ENCODE measurements around the gene SND1.

The SND1 gene

GRCh38 chr7:127916735-127917134 is 264.7 kb downstream of the SND1 start:
- DNase-seq: no peak

DNA sequence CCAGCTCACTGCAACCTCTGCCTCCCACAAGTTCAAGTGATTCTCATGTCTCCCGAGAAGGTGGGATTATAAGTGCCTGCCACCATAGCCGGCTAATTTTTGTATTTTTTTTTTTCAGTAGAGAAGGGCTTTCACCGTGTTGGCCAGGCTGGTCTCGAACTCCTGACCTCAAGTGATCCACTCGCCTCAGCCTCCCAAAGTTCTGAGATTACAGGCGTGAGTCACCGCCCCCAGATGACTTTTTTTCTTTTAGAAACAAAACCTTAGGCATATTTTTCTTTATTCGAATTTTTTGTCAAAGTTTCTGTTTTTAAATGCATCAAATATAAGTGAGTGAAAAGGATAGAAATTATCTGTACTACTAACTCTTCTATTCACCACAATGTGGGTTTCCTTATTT is 266.1 kb downstream of the SND1 start:
- no peak for DNase-seq

- DNase-seq: no peak
These were observed 268.9 kb downstream of the SND1 start for GRCh38 chr7:127920787-127921438.

DNA sequence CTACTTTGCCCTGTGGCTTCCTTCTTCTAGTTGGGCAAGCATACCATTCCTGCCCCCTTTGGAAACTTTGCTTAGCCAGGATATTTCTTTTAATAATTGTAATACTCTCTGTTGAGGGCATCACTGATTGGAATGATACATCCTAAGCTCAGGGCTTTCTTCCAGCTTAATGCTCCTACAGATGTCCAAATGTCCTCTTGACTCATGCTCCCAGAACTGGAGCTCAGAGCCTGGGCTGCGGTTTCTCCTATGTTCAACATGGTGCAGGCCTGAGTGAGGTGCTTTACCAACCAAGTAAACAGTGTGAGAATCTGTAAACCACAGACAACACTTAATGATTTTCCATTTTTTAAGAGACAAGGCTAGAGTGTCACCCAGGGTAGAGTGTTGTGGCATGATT is 270.7 kb downstream of the SND1 start:
- DNase-seq: no peak

GRCh38 chr7:127924874-127925273 is 272.9 kb downstream of the SND1 start:
- DNase-seq: no peak

GRCh38 chr7:127927348-127927696 is 275.3 kb downstream of the SND1 start:
- no peak for DNase-seq

DNA sequence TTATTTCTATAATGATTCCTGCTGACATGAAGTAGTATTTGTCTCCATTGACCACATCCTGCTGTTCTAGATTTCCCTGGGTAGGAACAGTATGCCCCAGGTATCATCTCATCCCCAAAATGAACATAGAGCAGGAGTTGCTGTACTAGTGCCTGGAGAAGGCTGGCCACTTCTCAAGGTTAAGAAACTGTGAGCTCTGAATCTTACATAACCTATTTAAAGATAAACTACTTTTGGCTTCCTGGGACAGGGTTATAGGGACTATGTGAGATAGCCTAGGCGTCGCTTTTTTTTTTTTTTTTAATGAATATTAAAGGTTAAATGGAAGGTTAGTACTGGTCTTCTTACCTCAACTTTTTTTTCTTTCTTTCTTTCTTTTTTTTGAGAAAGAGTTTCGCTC is 276.2 kb downstream of the SND1 start:
- DNase-seq: no peak

GRCh38 chr7:127928852-127929251 is 276.9 kb downstream of the SND1 start:
- DNase-seq: no peak

DNA sequence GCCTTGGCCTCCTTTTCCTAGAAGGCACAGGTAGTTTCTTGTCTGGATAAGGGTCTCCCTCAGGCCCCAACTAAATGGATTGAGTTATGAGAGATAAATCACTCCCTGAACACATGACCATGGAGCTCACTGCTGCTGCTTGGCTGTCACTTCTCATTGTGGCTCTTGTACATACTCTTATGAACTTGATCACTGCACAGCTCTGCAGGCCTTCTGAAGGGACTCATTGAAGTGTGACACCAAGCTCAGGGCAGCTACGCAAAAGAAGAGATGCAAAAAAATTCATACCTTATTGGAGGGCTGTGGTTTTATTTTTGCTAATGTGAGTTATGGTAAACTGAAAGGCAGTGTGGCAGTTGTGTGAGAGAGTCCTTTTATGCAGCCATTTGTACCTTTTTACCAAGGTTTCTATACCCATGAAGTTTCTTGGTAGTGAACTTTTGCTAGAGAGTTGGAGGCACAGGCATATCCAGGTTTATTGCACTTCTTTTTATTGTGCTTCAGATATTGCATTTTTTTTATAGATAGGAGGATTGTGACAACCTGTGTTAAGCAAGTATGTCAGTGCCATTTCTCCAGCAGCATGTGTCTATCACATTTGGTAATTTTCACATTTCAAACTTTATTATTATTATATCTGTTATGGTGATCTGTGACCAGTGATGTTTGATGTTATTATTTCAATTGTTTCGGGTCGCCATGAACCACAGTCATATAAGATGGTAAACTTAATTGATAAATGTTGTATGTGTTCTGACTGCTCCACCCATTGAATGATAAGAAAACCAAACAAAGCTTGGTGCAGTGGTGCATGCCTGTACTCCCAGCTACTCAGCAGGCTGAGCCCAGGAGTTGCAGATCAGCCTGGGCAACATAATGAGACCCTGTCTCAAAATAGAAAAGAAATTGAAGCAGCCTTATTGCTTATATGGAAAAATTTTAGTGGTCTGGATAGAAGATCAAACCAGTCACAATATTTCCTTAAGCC is 278.6 kb downstream of the SND1 start:
- DNase-seq: no peak

GRCh38 chr7:127932076-127932475 is 280.1 kb downstream of the SND1 start:
- no peak for DNase-seq

- no peak for DNase-seq
These were observed 280.5 kb downstream of the SND1 start for GRCh38 chr7:127932496-127932895.

GRCh38 chr7:127933146-127933545 is 281.2 kb downstream of the SND1 start:
- DNase-seq: no peak

- no peak for DNase-seq
These were observed 282.7 kb downstream of the SND1 start for GRCh38 chr7:127934711-127935110.

- DNase-seq: no peak
These were observed 283.9 kb downstream of the SND1 start for GRCh38 chr7:127935847-127936376.

GRCh38 chr7:127937066-127937680 is 285.2 kb downstream of the SND1 start:
- DNase-seq: peak; percentile 19

GRCh38 chr7:127938588-127938987 is 286.6 kb downstream of the SND1 start:
- DNase-seq: no peak

- no peak for DNase-seq
These were observed 288.6 kb downstream of the SND1 start for GRCh38 chr7:127940381-127941160.

GRCh38 chr7:127941476-127942210 is 289.6 kb downstream of the SND1 start:
- no peak for DNase-seq

DNA sequence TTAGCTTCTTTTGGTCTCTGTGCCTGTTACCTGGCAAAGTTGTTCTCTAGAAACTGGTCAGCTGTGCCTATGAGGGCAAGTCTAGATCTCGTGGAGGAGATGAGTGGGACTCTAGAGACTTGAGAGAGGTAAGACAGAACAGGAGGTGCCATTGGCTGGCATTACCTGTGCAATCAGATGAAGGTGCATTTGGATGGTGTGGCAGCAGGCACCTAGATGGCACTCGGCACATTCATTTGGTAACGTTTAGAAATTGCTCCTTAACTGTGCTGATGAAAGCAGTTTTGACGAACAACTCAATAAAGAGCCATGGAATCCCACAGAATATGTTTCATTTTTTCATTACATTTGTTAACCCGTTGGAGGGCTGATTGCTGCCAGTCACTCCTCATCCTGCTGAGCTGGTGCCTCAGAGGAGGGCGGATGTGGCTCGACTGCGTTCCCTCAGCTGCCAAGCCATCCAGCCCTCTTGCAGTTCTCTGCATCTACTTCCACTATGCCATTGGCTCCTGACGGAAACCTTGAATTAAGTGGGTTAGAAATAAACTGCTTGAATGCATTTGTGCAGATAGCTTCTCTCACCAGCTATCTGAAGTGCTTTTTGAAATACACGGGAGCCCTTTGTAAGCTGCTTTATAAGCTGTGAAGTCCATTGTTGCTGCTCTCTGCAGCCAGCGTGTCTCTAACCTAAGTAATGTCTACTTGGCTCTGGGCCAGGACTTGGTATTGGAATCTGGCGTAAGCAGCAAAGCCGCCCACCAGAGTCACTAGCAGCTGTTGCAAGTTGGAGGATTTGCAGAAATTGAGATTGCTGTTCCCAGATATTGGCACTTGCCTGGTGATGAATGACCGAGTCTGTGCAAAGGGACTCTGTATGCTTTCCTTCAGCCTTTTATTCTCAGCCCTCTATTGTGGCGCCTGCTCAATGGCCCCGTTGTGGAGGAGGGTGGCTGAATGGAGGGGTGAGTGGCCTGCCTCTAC is 291.8 kb downstream of the SND1 start:
- DNase-seq: peak; percentile 37

DNA sequence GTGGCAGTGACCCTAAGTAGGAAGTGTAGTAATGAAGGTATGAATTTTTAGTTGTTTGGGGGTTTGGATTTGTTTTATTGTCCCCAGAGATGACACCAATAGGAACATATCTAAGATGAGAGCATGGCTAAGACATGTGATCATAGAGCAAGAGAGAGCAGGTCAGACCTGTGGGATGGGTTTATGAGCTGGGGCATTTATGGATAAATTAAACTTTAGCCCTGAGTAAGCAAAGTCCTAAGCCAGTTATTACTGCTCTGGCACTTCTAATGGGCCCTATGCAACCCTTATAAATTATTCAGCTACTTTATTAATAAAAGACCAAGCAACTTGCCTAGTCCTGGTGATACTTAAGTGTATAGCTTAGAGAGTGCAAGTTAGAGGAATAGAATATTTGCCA is 294.1 kb downstream of the SND1 start:
- no peak for DNase-seq

GRCh38 chr7:127946847-127947246 is 294.9 kb downstream of the SND1 start:
- no peak for DNase-seq
